IMR-90 (cell line): ENCODE data around the gene KRTAP10-1. TPM values are rescaled to one million over a fixed set of nuclear protein-coding genes. Genes with fewer than 3 reads are reported as not detected.
A peak's percentile ranks its signal among the peaks of the same experiment; 100 is the strongest.

Experiments
- ATAC-seq: fragments of 200-7000 bp; cut with Tn5 transposase; 2 replicates; pipeline ENCODE4 v1.9.1; 2020; ENCODE audit warnings: low read depth, mild to moderate bottlenecking, moderate library complexity
- BruUV-seq: library from RNA; stranded (reverse); fragments of 400-500 nt; replicated peaks from 2 replicates; lab custom pipeline; 2021; lab: Mats Ljungman, UMichigan
- CTCF ChIA-PET: fragments of 300-600 bp; formaldehyde crosslinking; extraction: SDS; loops from one replicate; lab custom pipeline; 2021; ENCODE audit warnings: antibody characterized with exemption; lab: Yijun Ruan, JAX
- POLR2A ChIA-PET: fragments of 300-600 bp; sonication (Branson Sonifier 250); formaldehyde crosslinking; loops from one replicate; lab custom pipeline; 2022; ENCODE audit warnings: antibody characterized with exemption; ENCODE audit not compliant: unreplicated experiment; lab: Charles Lee
- DNase-seq: peaks from one replicate; pipeline ENCODE4 v3.0.0; 2013
- H2AFZ ChIP-seq: replicated peaks from 2 replicates; pipeline ENCODE3; 2013; ENCODE audit warnings: low read length, mild to moderate bottlenecking; ENCODE audit not compliant: poor library complexity
- H2AK5ac ChIP-seq: 2 replicates; pipeline ENCODE4 v1.6.1; 2013; ENCODE audit warnings: low read depth, low read length, inconsistent platforms
- H2AK9ac ChIP-seq: replicated peaks from 2 replicates; pipeline ENCODE3; 2013; ENCODE audit warnings: mild to moderate bottlenecking, low read depth, low read length, moderate library complexity; ENCODE audit not compliant: poor library complexity
- H2BK120ac ChIP-seq: 2 replicates; pipeline ENCODE4 v1.6.1; 2013; ENCODE audit warnings: low read depth, low read length, inconsistent platforms
- H2BK15ac ChIP-seq: 3 replicates; pipeline ENCODE4 v1.6.1; 2013; ENCODE audit warnings: low read depth, low read length, inconsistent platforms
- H2BK20ac ChIP-seq: 2 replicates; pipeline ENCODE4 v1.6.1; 2013; ENCODE audit warnings: low read depth, mild to moderate bottlenecking, inconsistent platforms, low read length, moderate library complexity
- H2BK5ac ChIP-seq: 2 replicates; pipeline ENCODE4 v1.6.1; 2013; ENCODE audit warnings: mild to moderate bottlenecking, low read depth, low read length, inconsistent platforms; ENCODE audit not compliant: poor library complexity, severe bottlenecking
- H3K14ac ChIP-seq: replicated peaks from 2 replicates; pipeline ENCODE4 v1.6.1; 2013; ENCODE audit warnings: low read depth, low read length, inconsistent platforms
- H3K18ac ChIP-seq: 2 replicates; pipeline ENCODE4 v1.6.1; 2013; ENCODE audit warnings: low read depth, low read length, control low read depth
- H3K23ac ChIP-seq: 2 replicates; pipeline ENCODE4 v1.6.1; 2013; ENCODE audit warnings: low read depth, low read length, inconsistent platforms
- H3K27ac ChIP-seq: 2 replicates; pipeline ENCODE4 v1.5.1; 2013; ENCODE audit warnings: mild to moderate bottlenecking, control low read depth, low read length; ENCODE audit not compliant: insufficient read depth
- H3K27me3 ChIP-seq: 2 replicates; pipeline ENCODE4 v1.6.1; 2013; ENCODE audit warnings: low read length; ENCODE audit not compliant: control insufficient read depth, insufficient read depth
- H3K36me3 ChIP-seq: 2 replicates; pipeline ENCODE4 v1.6.1; 2013; ENCODE audit warnings: low read length, mixed read lengths; ENCODE audit not compliant: control insufficient read depth, insufficient read depth
- H3K4ac ChIP-seq: 2 replicates; pipeline ENCODE4 v1.6.1; 2013; ENCODE audit warnings: low read depth, low read length, inconsistent platforms
- H3K4me1 ChIP-seq: 2 replicates; pipeline ENCODE4 v1.6.1; 2013; ENCODE audit warnings: low read length, mixed read lengths; ENCODE audit not compliant: control insufficient read depth, insufficient read depth
- H3K4me2 ChIP-seq: 2 replicates; pipeline ENCODE4 v1.6.1; 2013; ENCODE audit warnings: low read depth, mild to moderate bottlenecking, control low read depth, low read length, moderate library complexity
- H3K4me3 ChIP-seq: 2 replicates; pipeline ENCODE4 v1.5.1; 2013; ENCODE audit warnings: low read depth, mild to moderate bottlenecking, control low read depth, low read length, moderate library complexity; ENCODE audit not compliant: insufficient read depth
- H3K56ac ChIP-seq: 2 replicates; pipeline ENCODE4 v1.6.1; 2013; ENCODE audit warnings: low read length, inconsistent platforms; ENCODE audit not compliant: insufficient read depth; ENCODE audit errors: extremely low read depth
- H3K79me1 ChIP-seq, 2 experiments: 2 replicates each; pipeline ENCODE4 v1.6.1; 2013; ENCODE audit warnings: low read length in 2 of 2, inconsistent platforms in 1 of 2, low read depth in 1 of 2
- H3K9ac ChIP-seq: 2 replicates; pipeline ENCODE4 v1.6.1; 2013; ENCODE audit warnings: low read depth, low read length, control low read depth
- H3K9me1 ChIP-seq: 2 replicates; pipeline ENCODE4 v1.6.1; 2013; ENCODE audit warnings: low read length, inconsistent platforms; ENCODE audit not compliant: insufficient read depth
- H3K9me3 ChIP-seq: 2 replicates; pipeline ENCODE4 v1.6.1; 2013; ENCODE audit warnings: low read length; ENCODE audit not compliant: control insufficient read depth, insufficient read depth
- H4K20me1 ChIP-seq: 2 replicates; pipeline ENCODE4 v1.6.1; 2013; ENCODE audit warnings: low read length, inconsistent platforms; ENCODE audit not compliant: insufficient read depth
- H4K5ac ChIP-seq: 2 replicates; pipeline ENCODE4 v1.6.1; 2013; ENCODE audit warnings: mild to moderate bottlenecking, low read depth, low read length, control low read depth
- H4K8ac ChIP-seq, 2 experiments: 2 replicates each; pipeline ENCODE4 v1.6.1; 2013; ENCODE audit warnings: low read depth in 2 of 2, low read length in 2 of 2, control low read depth in 1 of 2, inconsistent platforms in 1 of 2
- H4K91ac ChIP-seq: 2 replicates; pipeline ENCODE4 v1.6.1; 2013; ENCODE audit warnings: low read depth, low read length, inconsistent platforms; ENCODE audit not compliant: insufficient read depth
- POLR2A ChIP-seq: IDR thresholded peaks from 2 replicates; pipeline ENCODE4 v1.6.1; 2012; ENCODE audit warnings: mild to moderate bottlenecking, low read depth, low read length
- RCOR1 ChIP-seq: IDR thresholded peaks from 2 replicates; pipeline ENCODE4 v1.6.1; 2012; ENCODE audit warnings: mild to moderate bottlenecking, low read length, improper control_type of control experiment; ENCODE audit not compliant: insufficient replicate concordance
- USF2 ChIP-seq: fragments of 150-350 bp; IDR thresholded peaks from 2 replicates; pipeline ENCODE4 v1.6.1; 2017; ENCODE audit warnings: mild to moderate bottlenecking, antibody characterized with exemption, low read length, low read depth
- WGBS, 2 experiments: methylation state at CpG; one replicate each; pipeline versions ENCODE4 v1.1.5 to v1.1.7; 2013; ENCODE audit warnings: missing lambda C conversion rate in 2 of 2; ENCODE audit not compliant: insufficient read length in 1 of 2; ENCODE audit errors: extremely low coverage in 2 of 2; 5-methylcytosine and 5-hydroxymethylcytosine counted together
- dilution Hi-C: fragments of 300-500 bp; cut with HindIII; formaldehyde crosslinking; loops from one replicate; pipeline ENCODE4 v1.14.3; 2018; ENCODE audit warnings: low sequenced_read_pairs; ENCODE audit not compliant: unreplicated experiment
- in situ Hi-C: fragments of 300-500 bp; cut with MboI; formaldehyde crosslinking; loops from 3 replicates; pipeline ENCODE4 v1.14.3; 2019; ENCODE audit warnings: low sequenced_read_pairs, inconsistent platforms, mixed read lengths
- intact Hi-C: fragments of 100-400 bp; cut with micrococcal nuclease; formaldehyde crosslinking; loops from 2 replicates; pipeline ENCODE4 v1.10.0; 2022
- polyA plus RNA-seq, 3 experiments: library from polyadenylated mRNA; depleted of rRNA; stranded (reverse); fragments of >200 nt; gene quantifications; 2 replicates each; pipeline ENCODE4 v1.2.3, GENCODE V29; 2012; ENCODE audit warnings: low replicate concordance in 1 of 3
- total RNA-seq: library from RNA; depleted of rRNA; stranded (reverse); fragments of >200 nt; gene quantifications from 2 replicates; pipeline ENCODE4 v1.2.3, GENCODE V29; 2012

KRTAP10-1 gene
- total and polyA plus RNA-seq, 2 of the 4 experiments (the other 2 are of a cell fraction), result not detected

GRCh38 chr21:44508426-44508710 is 31.6 kb downstream of the KRTAP10-1 start:
- no peak for ATAC-seq
- H3K14ac ChIP-seq, result no peak overlapping the region
- H4K20me1 ChIP-seq, result no peaks in the 10 kb centered on the region
- dilution Hi-C loops, result no loop called here
- H3K9me1 ChIP-seq, result no peaks in the 10 kb centered on the region
- H3K9ac ChIP-seq, result no peak overlapping the region
- H2AK9ac ChIP-seq, result no peak overlapping the region
- no peak overlapping the region for H3K56ac ChIP-seq
- no peak overlapping the region for H4K91ac ChIP-seq
- ChIA-PET POLR2A (no interaction called here), CTCF (no interaction called here)
- no peak overlapping the region for H3K18ac ChIP-seq
- no peaks in the 10 kb centered on the region for H3K79me1 ChIP-seq
- no peak overlapping the region for H3K4me2 ChIP-seq
- H3K4ac ChIP-seq, result no peak overlapping the region
- no peak overlapping the region for H2BK20ac ChIP-seq
- H2AFZ ChIP-seq, result peak overlapping the region; percentile 51
- H2AK5ac ChIP-seq, result no peak overlapping the region
- no peaks in the 10 kb centered on the region for H3K4me1 ChIP-seq
- TF ChIP-seq RCOR1, result no peak
- TF ChIP-seq POLR2A, result no peak
- TF ChIP-seq USF2, result no peak
- in situ Hi-C loops, result loop anchor here (25.0 kb wide), 1 partner anchor 429 kb away; the partner anchor contains the start of gene SLX9
- no TSS peak for BruUV-seq
- peaks cover 23% of the 10 kb centered on the region for H3K27me3 ChIP-seq
- DNase-seq, result no peak
- H3K23ac ChIP-seq, result no peak overlapping the region
- 85% methylated on average over 3 of the region's 9 CpGs; no CpG with 5 or more reads in 1 of the 2 experiments for WGBS, 2 experiments
- no peaks in the 10 kb centered on the region for H3K36me3 ChIP-seq
- no peak overlapping the region for H2BK120ac ChIP-seq
- H3K4me3 ChIP-seq, result no peak overlapping the region
- H2BK15ac ChIP-seq, result no peak overlapping the region
- H4K8ac ChIP-seq, result no peak overlapping the region
- H2BK5ac ChIP-seq, result no peak overlapping the region
- no peaks in the 10 kb centered on the region for H3K9me3 ChIP-seq
- intact Hi-C loops, result no loop called here
- H4K5ac ChIP-seq, result no peak overlapping the region
- no peak overlapping the region for H3K27ac ChIP-seq
